Body of pancreas (tissue), 4 donors: ENCODE measurements around the gene FOXP1. TPM values are rescaled to one million over a fixed set of nuclear protein-coding genes. Genes with fewer than 3 reads are reported as not detected.

ENCODE experiments used
- ATAC-seq: fragments of 150-250 bp; one replicate; pipeline ENCODE4 v1.9.1; 2016
- DNase-seq, 4 donors: peaks; one replicate each; pipeline ENCODE4 v3.0.0-alpha.2; 2019
- H3K27ac ChIP-seq, 4 donors: fragments of 200-600 bp; sonication (generic); 1 replicate in 3 of 4; 2 replicates in 1 of 4; pipeline versions ENCODE4 v1.5.1 to v1.6.1; 2016 to 2019; ENCODE audit warnings: mild to moderate bottlenecking in 1 of 4, mixed read lengths in 1 of 4, moderate library complexity in 1 of 4
- H3K27me3 ChIP-seq, 2 donors: fragments of 200-600 bp; sonication (generic); one replicate each; pipeline ENCODE4 v1.6.0; 2016; ENCODE audit warnings: mild to moderate bottlenecking in 1 of 2
- H3K36me3 ChIP-seq, 2 donors: fragments of 200-600 bp; sonication (generic); replicated peaks in 1 of 2; 2 replicates each; pipeline ENCODE4 v1.5.1; 2016; ENCODE audit warnings: low read depth in 2 of 2; ENCODE audit not compliant: insufficient read depth in 1 of 2
- H3K4me1 ChIP-seq: fragments of 200-600 bp; sonication (generic); one replicate; pipeline ENCODE4 v1.6.0; 2016
- H3K4me3 ChIP-seq, 2 donors: fragments of 200-600 bp; sonication (generic); 1 replicate in 1 of 2; 2 replicates in 1 of 2; pipeline ENCODE4 v1.5.1; 2016 to 2019
- H3K9me3 ChIP-seq, 3 donors: fragments of 200-600 bp; sonication (generic); 1 replicate in 2 of 3; 2 replicates in 1 of 3; pipeline ENCODE4 v1.5.1; 2016
- POLR2A ChIP-seq, 3 donors: fragments of 450-650 bp; IDR thresholded peaks; one replicate each; pipeline ENCODE4 v1.6.1; 2016; ENCODE audit warnings: antibody characterized with exemption in 3 of 3, mild to moderate bottlenecking in 2 of 3
- WGBS, 2 donors: methylation state at CpG; one replicate each; pipeline ENCODE4 v1.1.5; 2017; 5-methylcytosine and 5-hydroxymethylcytosine counted together
- intact Hi-C: fragments of 100-400 bp; cut with DNase I; formaldehyde crosslinking; loops from one replicate; pipeline ENCODE4 v1.15.1; 2023
- total RNA-seq, 2 donors: library from RNA; depleted of rRNA; stranded (reverse); fragments of >200 nt; gene quantifications; one replicate each; pipeline ENCODE4 v1.1.0, GENCODE V29; 2016
- TF ChIP-seq, protein P1 (sequence below), 7 experiments: fragments of 450-650 bp in 4 of 7; fragments of 200-600 bp in 3 of 7; sonication (generic) in 3 of 7; IDR thresholded peaks; one replicate each; pipeline ENCODE4 v1.5.1; 2016 to 2019; ENCODE audit warnings: antibody characterized with exemption in 7 of 7

FOXP1 gene
- total RNA-seq, 2 donors from 2014 or later: 85.7 to 86.1 TPM

DNA sequence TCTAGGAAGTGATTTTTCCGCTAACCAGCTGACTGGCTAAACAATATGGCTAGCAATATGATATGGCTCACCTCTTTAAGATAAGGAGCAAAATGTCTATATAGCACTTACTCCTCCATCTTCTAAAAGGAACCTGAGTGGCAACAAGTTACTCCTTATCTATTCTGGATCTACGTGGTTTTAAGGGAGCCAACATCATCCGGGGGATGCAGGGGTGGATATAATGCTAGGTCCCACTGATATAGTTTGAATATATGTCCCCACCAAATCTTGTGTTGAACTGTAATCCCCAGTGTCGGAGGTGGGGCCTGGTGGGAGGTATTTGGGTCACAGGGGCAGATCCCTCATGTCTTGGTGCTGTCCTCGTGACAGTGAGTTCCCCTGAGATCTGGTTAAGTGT is 500.7 kb downstream of the FOXP1 start:
- DNase-seq (no peak), ATAC-seq (no peak)
- 90 to 95% methylated on average over 5 of the region's 5 CpGs for WGBS, 2 donors
- intact Hi-C loops: no loop called here
- Histone ChIP-seq H3K36me3 (no peaks in the 10 kb centered on the region), H3K9me3 (no peaks in the 10 kb centered on the region), H3K4me3 (no peak overlapping the region), H3K27me3 (no peaks in the 10 kb centered on the region), H3K4me1 (no peaks in the 10 kb centered on the region), H3K27ac (no peak overlapping the region)
- TF ChIP-seq POLR2A (IDR thresholded peaks at IDR 0.05): no peak
- TF ChIP-seq, protein P1, sequence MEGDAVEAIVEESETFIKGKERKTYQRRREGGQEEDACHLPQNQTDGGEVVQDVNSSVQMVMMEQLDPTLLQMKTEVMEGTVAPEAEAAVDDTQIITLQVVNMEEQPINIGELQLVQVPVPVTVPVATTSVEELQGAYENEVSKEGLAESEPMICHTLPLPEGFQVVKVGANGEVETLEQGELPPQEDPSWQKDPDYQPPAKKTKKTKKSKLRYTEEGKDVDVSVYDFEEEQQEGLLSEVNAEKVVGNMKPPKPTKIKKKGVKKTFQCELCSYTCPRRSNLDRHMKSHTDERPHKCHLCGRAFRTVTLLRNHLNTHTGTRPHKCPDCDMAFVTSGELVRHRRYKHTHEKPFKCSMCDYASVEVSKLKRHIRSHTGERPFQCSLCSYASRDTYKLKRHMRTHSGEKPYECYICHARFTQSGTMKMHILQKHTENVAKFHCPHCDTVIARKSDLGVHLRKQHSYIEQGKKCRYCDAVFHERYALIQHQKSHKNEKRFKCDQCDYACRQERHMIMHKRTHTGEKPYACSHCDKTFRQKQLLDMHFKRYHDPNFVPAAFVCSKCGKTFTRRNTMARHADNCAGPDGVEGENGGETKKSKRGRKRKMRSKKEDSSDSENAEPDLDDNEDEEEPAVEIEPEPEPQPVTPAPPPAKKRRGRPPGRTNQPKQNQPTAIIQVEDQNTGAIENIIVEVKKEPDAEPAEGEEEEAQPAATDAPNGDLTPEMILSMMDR (IDR thresholded peaks at IDR 0.05): no peak

DNA sequence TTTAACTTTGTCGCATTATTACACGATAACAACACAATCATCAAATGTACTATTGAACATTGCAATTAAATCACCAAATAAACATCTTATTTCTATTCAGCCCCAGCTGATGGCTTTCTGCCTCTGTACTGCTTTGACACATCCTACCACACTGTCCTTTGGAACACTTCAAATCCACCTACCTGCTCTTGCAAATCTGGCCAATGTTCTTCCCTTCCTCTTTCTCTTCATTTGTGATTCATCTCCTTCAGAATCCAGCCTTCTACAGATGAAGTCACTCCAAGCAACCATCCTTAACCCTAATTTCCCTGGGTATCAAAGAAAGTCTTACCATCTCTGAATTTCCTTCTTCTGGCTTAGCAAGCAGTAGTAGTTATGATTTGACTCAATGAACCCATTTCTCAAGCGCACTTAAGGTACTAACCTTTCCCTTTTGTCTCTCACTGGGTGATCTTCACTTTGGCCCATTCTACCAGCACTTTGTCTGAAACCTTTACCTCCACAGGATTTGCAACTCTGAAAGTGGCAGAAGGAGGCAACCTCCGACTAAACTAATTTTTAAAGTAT is 502.9 kb downstream of the FOXP1 start:
- TF ChIP-seq POLR2A (IDR thresholded peaks at IDR 0.05): no peak
- TF ChIP-seq, protein P1 (IDR thresholded peaks at IDR 0.05): no peak
- Histone ChIP-seq H3K36me3 (no peaks in the 10 kb centered on the region), H3K27me3 (no peaks in the 10 kb centered on the region), H3K9me3 (no peaks in the 10 kb centered on the region), H3K4me3 (no peak overlapping the region), H3K4me1 (peaks cover 11% of the 10 kb centered on the region), H3K27ac (no peak overlapping the region)
- 74 to 80% methylated on average over 4 of the region's 4 CpGs for WGBS, 2 donors
- no peak for ATAC-seq
- DNase-seq: no peak
- intact Hi-C loops: no loop called here

DNA sequence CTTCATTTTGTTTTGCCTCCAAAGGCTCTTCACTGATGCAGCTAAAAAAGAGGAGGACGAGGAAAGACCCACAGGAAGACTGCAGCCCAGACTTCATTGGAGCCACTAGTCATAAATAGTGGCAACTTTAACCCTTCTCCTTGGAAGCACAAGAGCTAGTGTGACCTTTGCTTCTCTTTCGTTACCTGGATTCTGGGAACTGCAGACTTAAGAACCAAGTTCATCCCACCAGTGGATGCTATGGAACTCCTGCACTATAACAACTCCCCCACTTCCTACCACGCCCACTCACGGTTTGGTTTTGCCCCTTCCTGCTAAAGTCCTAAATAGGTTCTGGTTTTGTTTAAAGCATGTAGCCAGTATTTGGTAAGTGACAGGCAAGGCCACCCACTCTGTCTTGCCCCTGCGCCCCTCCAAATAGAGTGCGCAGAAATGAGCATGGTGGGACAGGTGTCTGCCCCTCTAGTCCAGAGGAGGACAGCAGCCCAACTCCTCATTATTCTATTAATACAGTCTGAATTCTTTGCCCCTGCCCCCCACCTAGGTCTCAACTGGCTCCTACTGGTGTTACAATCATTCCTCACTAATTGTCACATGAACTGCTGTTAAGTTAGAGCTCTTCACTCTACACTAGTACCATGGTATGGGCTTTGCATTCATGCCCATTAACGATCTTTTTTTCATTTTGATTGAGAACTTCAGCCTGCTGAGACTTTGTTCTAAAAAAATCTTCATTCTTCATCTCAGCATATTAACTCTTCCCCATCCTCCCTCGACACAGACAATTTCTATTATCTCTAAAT is 504.6 kb downstream of the FOXP1 start:
- 85 to 89% methylated on average over 8 of the region's 8 CpGs for WGBS, 2 donors
- Histone ChIP-seq H3K4me3 (no peak overlapping the region), H3K36me3 (no peaks in the 10 kb centered on the region), H3K4me1 (peaks cover 11% of the 10 kb centered on the region), H3K27me3 (no peaks in the 10 kb centered on the region), H3K9me3 (no peaks in the 10 kb centered on the region), H3K27ac (no peak overlapping the region)
- ATAC-seq: no peak
- DNase-seq: no peak
- TF ChIP-seq POLR2A (IDR thresholded peaks at IDR 0.05): no peak
- TF ChIP-seq, protein P1 (IDR thresholded peaks at IDR 0.05): no peak
- intact Hi-C loops: no loop called here

DNA sequence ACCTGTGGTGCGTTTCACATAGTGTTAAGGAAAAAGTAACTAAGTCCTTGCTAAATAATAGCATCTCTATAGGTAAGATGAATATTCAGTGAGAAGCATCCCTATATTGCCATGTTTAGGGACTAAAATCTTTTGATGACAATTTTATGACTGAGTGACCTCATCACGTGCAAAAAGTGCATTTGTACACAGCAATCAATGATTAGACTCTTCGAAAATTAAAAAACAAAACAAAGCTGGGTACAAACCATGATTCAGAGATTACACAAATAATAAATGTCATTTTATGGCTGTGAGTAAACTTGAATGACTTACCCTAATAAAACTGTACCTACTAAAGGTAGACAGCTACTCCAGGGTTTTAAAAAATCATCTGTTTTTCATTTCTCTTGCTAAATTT is 505.3 kb downstream of the FOXP1 start:
- TF ChIP-seq, protein P1 (IDR thresholded peaks at IDR 0.05): no peak
- TF ChIP-seq POLR2A (IDR thresholded peaks at IDR 0.05): no peak

More for the DNA sequence above, 505.3 kb downstream of the FOXP1 start:
- no peak overlapping the region for H3K4me3 ChIP-seq
- H3K9me3 ChIP-seq: no peaks in the 10 kb centered on the region
- DNase-seq: no peak
- intact Hi-C loops: no loop called here
- no peaks in the 10 kb centered on the region for H3K27me3 ChIP-seq
- no peaks in the 10 kb centered on the region for H3K36me3 ChIP-seq
- 68 to 81% methylated on average over 3 of the region's 3 CpGs for WGBS, 2 donors
- peaks cover 11% of the 10 kb centered on the region for H3K4me1 ChIP-seq
- no peak overlapping the region for H3K27ac ChIP-seq
- no peak for ATAC-seq
